ENCODE measurements around the gene TMC1. TPM values are rescaled to one million over a fixed set of nuclear protein-coding genes. Genes with fewer than 3 reads are reported as not detected.

TMC1 gene
- total and polyA plus RNA-seq, 10 of the 15 experiments (the other 5 are each of a cell fraction or from before 2014, with no cell fraction given): 0.06 to 0.94 (median 0.40) TPM; not detected in 1

- FAIRE-seq (no peak), DNase-seq (ENCODE audit: low read depth, low spot score) (no peak), ATAC-seq (no peak)
- no peak overlapping the region for H3K4me3 ChIP-seq
- H3K79me2 ChIP-seq (ENCODE audit: control insufficient read depth, insufficient read depth, low read length): no peaks in the 10 kb centered on the region
- no peak overlapping the region for H3K4me2 ChIP-seq (ENCODE audit: control insufficient read depth, insufficient read depth)
- no peak overlapping the region for H2AFZ ChIP-seq (ENCODE audit: control insufficient read depth, low read depth, low read length)
- ChIA-PET SMC1A (ENCODE audit: uncharacterized antibody, unreplicated experiment) (interaction anchor here (0.9 to 1.4 kb wide), 3 partner anchors 9 to 147 kb away, joined by 3 to 5 read pairs (median 3); no protein-coding TSS in a partner anchor), POLR2A (no interaction called here), CTCF (interaction anchor here (0.6 to 2.8 kb wide), 4 partner anchors 147 to 305 kb away, joined by 3 to 11 read pairs (median 4); no protein-coding TSS in a partner anchor), RAD21 (ENCODE audit: unreplicated experiment) (no interaction called here)
- no peak for TF ChIP-seq SIN3A (IDR thresholded peaks at IDR 0.05; ENCODE audit: low read depth, low read length)
- no peak for TF ChIP-seq SRF (IDR thresholded peaks at IDR 0.05; ENCODE audit: low read depth in 2 of 2, low read length in 2 of 2)
- TF ChIP-seq, protein P1, sequence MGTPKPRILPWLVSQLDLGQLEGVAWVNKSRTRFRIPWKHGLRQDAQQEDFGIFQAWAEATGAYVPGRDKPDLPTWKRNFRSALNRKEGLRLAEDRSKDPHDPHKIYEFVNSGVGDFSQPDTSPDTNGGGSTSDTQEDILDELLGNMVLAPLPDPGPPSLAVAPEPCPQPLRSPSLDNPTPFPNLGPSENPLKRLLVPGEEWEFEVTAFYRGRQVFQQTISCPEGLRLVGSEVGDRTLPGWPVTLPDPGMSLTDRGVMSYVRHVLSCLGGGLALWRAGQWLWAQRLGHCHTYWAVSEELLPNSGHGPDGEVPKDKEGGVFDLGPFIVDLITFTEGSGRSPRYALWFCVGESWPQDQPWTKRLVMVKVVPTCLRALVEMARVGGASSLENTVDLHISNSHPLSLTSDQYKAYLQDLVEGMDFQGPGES (IDR thresholded peaks at IDR 0.05): no peak
- TF ChIP-seq, protein P2, sequence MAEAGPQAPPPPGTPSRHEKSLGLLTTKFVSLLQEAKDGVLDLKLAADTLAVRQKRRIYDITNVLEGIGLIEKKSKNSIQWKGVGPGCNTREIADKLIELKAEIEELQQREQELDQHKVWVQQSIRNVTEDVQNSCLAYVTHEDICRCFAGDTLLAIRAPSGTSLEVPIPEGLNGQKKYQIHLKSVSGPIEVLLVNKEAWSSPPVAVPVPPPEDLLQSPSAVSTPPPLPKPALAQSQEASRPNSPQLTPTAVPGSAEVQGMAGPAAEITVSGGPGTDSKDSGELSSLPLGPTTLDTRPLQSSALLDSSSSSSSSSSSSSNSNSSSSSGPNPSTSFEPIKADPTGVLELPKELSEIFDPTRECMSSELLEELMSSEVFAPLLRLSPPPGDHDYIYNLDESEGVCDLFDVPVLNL (IDR thresholded peaks at IDR 0.05; ENCODE audit: low read depth, low read length): no peak
- TF ChIP-seq HCFC1 (IDR thresholded peaks at IDR 0.05; ENCODE audit: low read length): no peak
- H3K4me1 ChIP-seq (ENCODE audit: control insufficient read depth, insufficient read depth, low read length): no peaks in the 10 kb centered on the region
- H4K20me1 ChIP-seq (ENCODE audit: control insufficient read depth, insufficient read depth): no peaks in the 10 kb centered on the region
- intact Hi-C loops (cut with micrococcal nuclease; ENCODE audit: unreplicated experiment) (no loop called here), in situ Hi-C loops (cut with MboI) (no loop called here)
- no peak overlapping the region for H3K9ac ChIP-seq (ENCODE audit: control insufficient read depth, insufficient read depth, low read length)
- H3K36me3 ChIP-seq (ENCODE audit: control insufficient read depth in 2 of 2, insufficient read depth in 2 of 2, low read length in 1 of 2): no peaks in the 10 kb centered on the region
- no peak overlapping the region for H3K27ac ChIP-seq (ENCODE audit: control insufficient read depth, insufficient read depth)
- no TSS peak for BruUV-seq (replicated peaks)
- no peaks in the 10 kb centered on the region; a peak in 1 of 4 replicates for H3K27me3 ChIP-seq (replicated peaks in 1 of 2; ENCODE audit: control insufficient read depth in 2 of 2, insufficient read depth in 2 of 2, low read length in 1 of 2)
- no peaks in the 10 kb centered on the region for H3K9me3 ChIP-seq (replicated peaks; ENCODE audit: control insufficient read depth, insufficient read depth, low read length)
Measured at GRCh38 chr9:72875221-72875620, 353.8 kb downstream of the TMC1 start.

DNA sequence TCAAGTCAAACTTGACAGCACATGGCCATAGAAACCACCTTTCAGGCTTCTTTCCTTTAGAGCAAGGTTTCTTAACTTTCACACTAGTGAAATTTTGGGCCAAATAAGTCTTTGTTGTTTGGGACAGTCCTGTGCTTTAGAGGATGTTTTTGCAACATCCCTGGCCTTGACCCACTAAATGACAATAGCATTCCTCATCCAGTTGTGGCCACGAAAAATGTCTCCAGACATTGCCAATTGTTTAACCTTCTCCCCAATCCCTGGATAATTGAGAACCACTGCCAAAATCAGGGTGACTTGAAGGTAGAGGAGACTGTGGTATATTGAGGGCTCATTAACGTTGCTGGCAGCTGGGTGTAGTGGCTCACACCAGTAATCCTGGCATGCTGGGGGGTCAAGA, 359.4 kb downstream of the TMC1 start:
- H3K36me3 ChIP-seq (ENCODE audit: control insufficient read depth in 2 of 2, insufficient read depth in 2 of 2, low read length in 1 of 2): no peaks in the 10 kb centered on the region
- in situ Hi-C loops (cut with MboI): no loop called here
- no peak for FAIRE-seq

More for the DNA sequence above, 359.4 kb downstream of the TMC1 start:
- ChIA-PET CTCF (interaction anchor here (1.6 kb wide), 1 partner anchor 9 kb away, joined by 4 read pairs; no protein-coding TSS in a partner anchor), POLR2A (no interaction called here), RAD21 (ENCODE audit: unreplicated experiment) (no interaction called here), SMC1A (ENCODE audit: uncharacterized antibody, unreplicated experiment) (no interaction called here)
- Histone ChIP-seq H3K9me3 (replicated peaks; ENCODE audit: control insufficient read depth, insufficient read depth, low read length) (no peaks in the 10 kb centered on the region), H3K4me2 (ENCODE audit: control insufficient read depth, insufficient read depth) (no peak overlapping the region), H3K4me3 (no peak overlapping the region), H3K9ac (ENCODE audit: control insufficient read depth, insufficient read depth, low read length) (no peak overlapping the region), H3K27me3 (replicated peaks in 1 of 2; ENCODE audit: control insufficient read depth in 2 of 2, insufficient read depth in 2 of 2, low read length in 1 of 2) (no peaks in the 10 kb centered on the region), H3K79me2 (ENCODE audit: control insufficient read depth, insufficient read depth, low read length) (no peaks in the 10 kb centered on the region), H2AFZ (ENCODE audit: control insufficient read depth, low read depth, low read length) (no peak overlapping the region), H3K4me1 (ENCODE audit: control insufficient read depth, insufficient read depth, low read length) (no peaks in the 10 kb centered on the region), H3K27ac (ENCODE audit: control insufficient read depth, insufficient read depth) (no peak overlapping the region), H4K20me1 (ENCODE audit: control insufficient read depth, insufficient read depth) (no peaks in the 10 kb centered on the region)
- 0% methylated on average over 2 of the region's 2 CpGs for WGBS (ENCODE audit: insufficient coverage, insufficient replicate concordance, low lambda C conversion rate, missing lambda C conversion rate)
- intact Hi-C loops (cut with micrococcal nuclease; ENCODE audit: unreplicated experiment): no loop called here
- TF ChIP-seq, protein P3, sequence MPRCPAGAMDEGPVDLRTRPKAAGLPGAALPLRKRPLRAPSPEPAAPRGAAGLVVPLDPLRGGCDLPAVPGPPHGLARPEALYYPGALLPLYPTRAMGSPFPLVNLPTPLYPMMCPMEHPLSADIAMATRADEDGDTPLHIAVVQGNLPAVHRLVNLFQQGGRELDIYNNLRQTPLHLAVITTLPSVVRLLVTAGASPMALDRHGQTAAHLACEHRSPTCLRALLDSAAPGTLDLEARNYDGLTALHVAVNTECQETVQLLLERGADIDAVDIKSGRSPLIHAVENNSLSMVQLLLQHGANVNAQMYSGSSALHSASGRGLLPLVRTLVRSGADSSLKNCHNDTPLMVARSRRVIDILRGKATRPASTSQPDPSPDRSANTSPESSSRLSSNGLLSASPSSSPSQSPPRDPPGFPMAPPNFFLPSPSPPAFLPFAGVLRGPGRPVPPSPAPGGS (IDR thresholded peaks at IDR 0.05; ENCODE audit: borderline replicate concordance, insufficient read depth, low read depth, low read length, poor library complexity, severe bottlenecking): no peak
- TF ChIP-seq ATF7 (IDR thresholded peaks at IDR 0.05; ENCODE audit: low read depth): no peak
- TF ChIP-seq, protein P1 (IDR thresholded peaks at IDR 0.05): no peak
- TF ChIP-seq HDGF (IDR thresholded peaks at IDR 0.05): no peak
- TF ChIP-seq, protein P4, sequence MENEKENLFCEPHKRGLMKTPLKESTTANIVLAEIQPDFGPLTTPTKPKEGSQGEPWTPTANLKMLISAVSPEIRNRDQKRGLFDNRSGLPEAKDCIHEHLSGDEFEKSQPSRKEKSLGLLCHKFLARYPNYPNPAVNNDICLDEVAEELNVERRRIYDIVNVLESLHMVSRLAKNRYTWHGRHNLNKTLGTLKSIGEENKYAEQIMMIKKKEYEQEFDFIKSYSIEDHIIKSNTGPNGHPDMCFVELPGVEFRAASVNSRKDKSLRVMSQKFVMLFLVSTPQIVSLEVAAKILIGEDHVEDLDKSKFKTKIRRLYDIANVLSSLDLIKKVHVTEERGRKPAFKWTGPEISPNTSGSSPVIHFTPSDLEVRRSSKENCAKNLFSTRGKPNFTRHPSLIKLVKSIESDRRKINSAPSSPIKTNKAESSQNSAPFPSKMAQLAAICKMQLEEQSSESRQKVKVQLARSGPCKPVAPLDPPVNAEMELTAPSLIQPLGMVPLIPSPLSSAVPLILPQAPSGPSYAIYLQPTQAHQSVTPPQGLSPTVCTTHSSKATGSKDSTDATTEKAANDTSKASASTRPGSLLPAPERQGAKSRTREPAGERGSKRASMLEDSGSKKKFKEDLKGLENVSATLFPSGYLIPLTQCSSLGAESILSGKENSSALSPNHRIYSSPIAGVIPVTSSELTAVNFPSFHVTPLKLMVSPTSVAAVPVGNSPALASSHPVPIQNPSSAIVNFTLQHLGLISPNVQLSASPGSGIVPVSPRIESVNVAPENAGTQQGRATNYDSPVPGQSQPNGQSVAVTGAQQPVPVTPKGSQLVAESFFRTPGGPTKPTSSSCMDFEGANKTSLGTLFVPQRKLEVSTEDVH (IDR thresholded peaks at IDR 0.05; ENCODE audit: low read depth, partially characterized antibody): no peak
- no peak for TF ChIP-seq SIN3A (IDR thresholded peaks at IDR 0.05; ENCODE audit: low read depth, low read length)
- no peak for DNase-seq (ENCODE audit: low read depth, low spot score)
- no peak for ATAC-seq
- BruUV-seq (replicated peaks): no TSS peak

Measured in GM12878 (cell line).